Measurements from ENCODE around the gene NTM. TPM values are rescaled to one million over a fixed set of nuclear protein-coding genes. Genes with fewer than 3 reads are reported as not detected.

NTM gene
- total RNA-seq, 4 donors from 2014 or later = 1.4 to 5.7 TPM; not detected in 2

DNA sequence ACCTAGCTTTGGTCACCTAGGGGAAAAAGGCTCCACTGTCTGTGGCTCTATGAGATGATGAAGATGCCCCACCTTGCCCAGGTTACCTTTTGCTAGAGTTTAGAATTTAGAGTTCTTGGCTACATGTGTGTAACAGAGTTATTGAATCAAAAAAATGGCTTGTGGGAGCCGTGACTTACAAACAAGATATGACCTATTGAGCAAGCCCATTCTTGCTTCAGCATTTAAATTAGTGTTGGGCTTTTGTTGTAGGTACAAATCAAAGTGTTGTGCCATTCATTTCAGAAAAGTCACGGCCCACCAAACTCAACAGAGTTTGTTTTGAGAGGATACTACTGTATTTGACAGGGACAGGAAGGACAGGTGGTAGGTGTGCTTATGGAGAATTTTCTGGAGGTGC, 768.8 kb downstream of the NTM start:
- no peaks in the 10 kb centered on the region for H3K27me3 ChIP-seq
- H3K4me3 ChIP-seq = no peak overlapping the region
- no peak for DNase-seq
- H3K27ac ChIP-seq = no peak overlapping the region
- TF ChIP-seq POLR2A (IDR thresholded peaks at IDR 0.05) = no peak
- TF ChIP-seq, protein P1, sequence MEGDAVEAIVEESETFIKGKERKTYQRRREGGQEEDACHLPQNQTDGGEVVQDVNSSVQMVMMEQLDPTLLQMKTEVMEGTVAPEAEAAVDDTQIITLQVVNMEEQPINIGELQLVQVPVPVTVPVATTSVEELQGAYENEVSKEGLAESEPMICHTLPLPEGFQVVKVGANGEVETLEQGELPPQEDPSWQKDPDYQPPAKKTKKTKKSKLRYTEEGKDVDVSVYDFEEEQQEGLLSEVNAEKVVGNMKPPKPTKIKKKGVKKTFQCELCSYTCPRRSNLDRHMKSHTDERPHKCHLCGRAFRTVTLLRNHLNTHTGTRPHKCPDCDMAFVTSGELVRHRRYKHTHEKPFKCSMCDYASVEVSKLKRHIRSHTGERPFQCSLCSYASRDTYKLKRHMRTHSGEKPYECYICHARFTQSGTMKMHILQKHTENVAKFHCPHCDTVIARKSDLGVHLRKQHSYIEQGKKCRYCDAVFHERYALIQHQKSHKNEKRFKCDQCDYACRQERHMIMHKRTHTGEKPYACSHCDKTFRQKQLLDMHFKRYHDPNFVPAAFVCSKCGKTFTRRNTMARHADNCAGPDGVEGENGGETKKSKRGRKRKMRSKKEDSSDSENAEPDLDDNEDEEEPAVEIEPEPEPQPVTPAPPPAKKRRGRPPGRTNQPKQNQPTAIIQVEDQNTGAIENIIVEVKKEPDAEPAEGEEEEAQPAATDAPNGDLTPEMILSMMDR (IDR thresholded peaks at IDR 0.05) = no peak
- no peaks in the 10 kb centered on the region for H3K36me3 ChIP-seq
- intact Hi-C loops (cut with DNase I; ENCODE audit: low total_unique reads) = no loop called here
- no peaks in the 10 kb centered on the region for H3K9me3 ChIP-seq
- H3K4me1 ChIP-seq = no peaks in the 10 kb centered on the region

DNA sequence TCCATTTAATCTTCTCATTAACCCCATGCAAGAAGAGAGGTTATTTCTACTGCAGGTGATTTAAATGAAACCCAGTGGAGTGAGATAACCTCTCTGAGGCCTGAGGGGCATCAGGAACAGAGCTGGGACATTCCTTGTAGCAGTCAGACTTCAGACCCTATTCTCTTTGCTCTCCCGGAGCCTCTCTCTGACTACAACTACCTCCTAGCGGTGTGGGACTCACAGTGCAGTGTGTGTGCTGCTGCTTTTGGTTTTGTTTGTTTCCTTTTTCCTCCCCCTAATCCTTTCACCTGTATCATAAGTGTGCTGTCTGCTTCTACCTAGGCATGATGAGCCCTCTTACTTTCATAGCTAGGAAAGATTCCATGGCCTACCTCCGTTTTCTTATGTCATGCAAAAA, 769.6 kb downstream of the NTM start:
- Histone ChIP-seq H3K4me1 (no peaks in the 10 kb centered on the region), H3K27me3 (no peaks in the 10 kb centered on the region), H3K27ac (no peak overlapping the region), H3K36me3 (no peaks in the 10 kb centered on the region), H3K9me3 (no peaks in the 10 kb centered on the region), H3K4me3 (no peak overlapping the region)
- TF ChIP-seq POLR2A (IDR thresholded peaks at IDR 0.05) = no peak
- TF ChIP-seq, protein P1 (IDR thresholded peaks at IDR 0.05) = no peak
- no peak for DNase-seq
- intact Hi-C loops (cut with DNase I; ENCODE audit: low total_unique reads) = no loop called here

DNA sequence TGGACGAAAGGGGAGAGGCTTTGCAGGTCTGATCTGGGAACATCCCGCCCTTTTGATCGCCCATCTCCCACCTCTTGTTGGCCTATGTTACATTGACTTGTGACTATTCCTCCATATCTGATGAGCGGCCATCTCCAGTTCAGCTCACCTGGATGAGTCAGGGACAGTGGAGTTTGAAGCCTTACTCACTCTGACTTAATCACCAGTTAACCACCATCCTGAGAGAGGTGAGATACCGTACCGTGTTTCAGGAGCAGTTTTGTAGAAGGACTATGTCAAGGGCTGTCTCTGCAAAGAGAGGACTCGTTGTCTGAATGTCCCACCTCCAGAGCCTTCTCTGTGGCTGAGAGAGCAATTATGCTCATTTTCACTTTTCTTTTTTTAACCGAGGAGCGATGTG, 771.7 kb downstream of the NTM start:
- Histone ChIP-seq H3K27ac (no peak overlapping the region), H3K4me1 (no peaks in the 10 kb centered on the region), H3K36me3 (no peaks in the 10 kb centered on the region), H3K4me3 (no peak overlapping the region), H3K27me3 (no peaks in the 10 kb centered on the region), H3K9me3 (no peaks in the 10 kb centered on the region)
- TF ChIP-seq POLR2A (IDR thresholded peaks at IDR 0.05) = no peak
- TF ChIP-seq, protein P1 (IDR thresholded peaks at IDR 0.05) = no peak
- DNase-seq = no peak
- intact Hi-C loops (cut with DNase I; ENCODE audit: low total_unique reads) = no loop called here

DNA sequence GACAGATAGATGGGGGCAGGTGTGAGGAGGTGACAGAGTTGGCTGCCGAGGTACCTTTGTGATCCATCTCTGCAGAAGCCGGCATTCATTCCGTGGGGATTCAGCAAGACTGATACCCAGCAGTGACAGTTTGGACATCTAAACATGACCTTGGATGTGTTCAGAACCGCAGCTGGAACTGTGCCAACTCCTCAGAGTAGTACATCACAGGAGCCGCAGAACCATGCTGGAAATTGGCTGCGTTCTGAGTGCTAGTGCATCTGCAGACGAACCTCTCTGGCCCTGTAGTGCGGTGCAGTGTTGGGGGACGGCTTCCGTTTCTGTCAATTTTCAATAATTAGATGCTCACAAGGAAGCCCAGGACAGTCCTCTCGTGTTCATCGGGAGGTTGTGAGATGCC, 772.1 kb downstream of the NTM start:
- intact Hi-C loops (cut with DNase I; ENCODE audit: low total_unique reads) = no loop called here

DNA sequence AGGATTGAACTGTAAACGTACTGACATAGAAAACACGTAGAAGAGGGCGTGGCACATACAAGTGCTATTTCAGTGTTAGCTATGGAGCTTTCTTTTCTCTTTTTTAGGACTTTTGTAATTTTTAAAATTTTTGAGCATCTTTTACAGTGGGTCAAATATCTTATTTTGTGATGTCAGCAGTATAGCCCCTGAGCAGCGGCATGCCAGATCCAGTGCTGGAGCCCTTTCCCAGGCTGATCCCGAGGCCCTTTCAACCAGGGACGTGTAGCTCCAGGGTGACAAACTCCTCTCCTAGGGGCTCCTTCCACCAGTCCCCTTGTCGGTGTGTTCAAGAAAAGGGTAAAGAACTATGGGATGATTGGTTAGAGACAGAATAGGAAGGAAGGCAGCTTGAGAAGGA, 777.0 kb downstream of the NTM start:
- H3K9me3 ChIP-seq = no peaks in the 10 kb centered on the region
- no peak overlapping the region for H3K4me3 ChIP-seq
- DNase-seq = no peak
- intact Hi-C loops (cut with DNase I; ENCODE audit: low total_unique reads) = no loop called here
- H3K27ac ChIP-seq = no peak overlapping the region
- H3K4me1 ChIP-seq = no peaks in the 10 kb centered on the region
- no peaks in the 10 kb centered on the region for H3K27me3 ChIP-seq
- TF ChIP-seq POLR2A (IDR thresholded peaks at IDR 0.05) = no peak
- TF ChIP-seq, protein P1 (IDR thresholded peaks at IDR 0.05) = no peak
- H3K36me3 ChIP-seq = no peaks in the 10 kb centered on the region

More for the DNA sequence above, 772.1 kb downstream of the NTM start:
- Histone ChIP-seq H3K4me1 (no peaks in the 10 kb centered on the region), H3K36me3 (no peaks in the 10 kb centered on the region), H3K9me3 (no peaks in the 10 kb centered on the region), H3K27ac (no peak overlapping the region), H3K27me3 (no peaks in the 10 kb centered on the region), H3K4me3 (no peak overlapping the region)
- TF ChIP-seq POLR2A (IDR thresholded peaks at IDR 0.05) = no peak
- TF ChIP-seq, protein P1 (IDR thresholded peaks at IDR 0.05) = no peak
- DNase-seq = no peak

Data from uterus (tissue), 4 donors.